ENCODE data around the gene KIF3B.

The KIF3B gene

DNA sequence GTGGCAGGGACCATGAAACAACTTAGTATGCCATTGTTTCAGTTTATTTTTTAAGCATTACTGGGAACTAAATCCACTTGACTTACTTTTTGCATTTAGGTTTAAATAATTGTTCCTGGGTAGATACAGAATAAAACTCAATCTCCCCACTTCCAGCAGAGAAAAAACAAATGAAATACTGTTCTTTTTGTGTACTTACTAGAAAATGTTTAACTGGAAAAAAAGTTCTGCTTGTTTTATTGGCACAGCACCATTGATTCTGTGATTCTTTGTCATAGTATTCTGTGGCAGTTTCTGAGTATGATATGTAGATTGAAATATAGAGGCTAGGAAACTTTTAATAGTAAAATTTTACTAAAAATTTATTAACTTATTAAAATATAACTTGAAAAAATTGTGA, 90.9 kb downstream of the KIF3B start:
- TF ChIP-seq TCF12 (IDR thresholded peaks at IDR 0.05; ENCODE audit: low read depth), result no peak
- TF ChIP-seq, protein P1, sequence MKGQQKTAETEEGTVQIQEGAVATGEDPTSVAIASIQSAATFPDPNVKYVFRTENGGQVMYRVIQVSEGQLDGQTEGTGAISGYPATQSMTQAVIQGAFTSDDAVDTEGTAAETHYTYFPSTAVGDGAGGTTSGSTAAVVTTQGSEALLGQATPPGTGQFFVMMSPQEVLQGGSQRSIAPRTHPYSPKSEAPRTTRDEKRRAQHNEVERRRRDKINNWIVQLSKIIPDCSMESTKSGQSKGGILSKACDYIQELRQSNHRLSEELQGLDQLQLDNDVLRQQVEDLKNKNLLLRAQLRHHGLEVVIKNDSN (IDR thresholded peaks at IDR 0.05), result no peak
- TF ChIP-seq CEBPB (IDR thresholded peaks at IDR 0.05), result no peak
- no peak for TF ChIP-seq YY1 (IDR thresholded peaks at IDR 0.05; ENCODE audit: low read depth)
- TF ChIP-seq MAX (IDR thresholded peaks at IDR 0.05), result no peak
- TF ChIP-seq FOXM1 (IDR thresholded peaks at IDR 0.05; ENCODE audit: borderline replicate concordance, low read depth), result no peak
- no peak for TF ChIP-seq CREB1 (IDR thresholded peaks at IDR 0.05; ENCODE audit: low read depth)
- TF ChIP-seq EP300 (IDR thresholded peaks at IDR 0.05; ENCODE audit: borderline replicate concordance), result no peak
- TF ChIP-seq ZBTB7A (IDR thresholded peaks at IDR 0.05; ENCODE audit: low read depth), result no peak
- TF ChIP-seq NFIC (IDR thresholded peaks at IDR 0.05), result no peak
- TF ChIP-seq TEAD4 (IDR thresholded peaks at IDR 0.05), result no peak
- no peak for TF ChIP-seq REST (IDR thresholded peaks at IDR 0.05; ENCODE audit: low read depth)
- TF ChIP-seq RAD21 (IDR thresholded peaks at IDR 0.05; ENCODE audit: low read depth), result no peak
- no peak for TF ChIP-seq EGR1 (IDR thresholded peaks at IDR 0.05)
- no peak for TF ChIP-seq TAF1 (IDR thresholded peaks at IDR 0.05; ENCODE audit: low read depth)

GRCh38 chr20:32368925-32369324, 91.5 kb downstream of the KIF3B start:
- TF ChIP-seq NFIC (IDR thresholded peaks at IDR 0.05), result no peak

GRCh38 chr20:32370897-32371296, 93.4 kb downstream of the KIF3B start:
- TF ChIP-seq EGR1 (IDR thresholded peaks at IDR 0.05) (no peak), YY1 (IDR thresholded peaks at IDR 0.05; ENCODE audit: low read depth) (no peak), TCF12 (IDR thresholded peaks at IDR 0.05; ENCODE audit: low read depth) (no peak), CREB1 (IDR thresholded peaks at IDR 0.05; ENCODE audit: low read depth) (no peak), FOXM1 (IDR thresholded peaks at IDR 0.05; ENCODE audit: borderline replicate concordance, low read depth) (no peak)

- TF ChIP-seq RAD21 (IDR thresholded peaks at IDR 0.05; ENCODE audit: low read depth), result no peak
- no peak for TF ChIP-seq NFIC (IDR thresholded peaks at IDR 0.05)
- TF ChIP-seq EP300 (IDR thresholded peaks at IDR 0.05; ENCODE audit: borderline replicate concordance), result no peak
- no peak for TF ChIP-seq CEBPB (IDR thresholded peaks at IDR 0.05)
- TF ChIP-seq TEAD4 (IDR thresholded peaks at IDR 0.05), result no peak
These were observed 101.0 kb downstream of the KIF3B start for GRCh38 chr20:32378461-32378860.

DNA sequence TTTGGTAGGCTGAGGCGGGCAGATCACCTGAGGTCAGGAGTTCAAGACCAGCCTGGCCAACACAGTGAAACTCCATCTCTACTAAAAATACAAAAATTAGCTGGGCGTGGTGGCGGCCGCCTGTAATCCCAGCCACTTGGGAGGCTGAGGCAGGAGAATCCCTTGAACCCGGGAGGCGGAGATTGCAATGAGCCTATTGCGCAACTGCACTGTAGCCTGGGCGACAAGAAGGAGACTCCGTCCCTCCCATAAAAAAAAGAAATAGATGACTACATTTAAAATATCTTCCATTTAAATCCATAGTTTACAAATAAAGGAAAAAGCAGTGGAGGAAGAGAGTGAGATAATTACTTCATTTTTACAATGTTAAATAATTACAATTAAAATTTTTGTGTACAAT, 102.6 kb downstream of the KIF3B start:
- TF ChIP-seq CEBPB (IDR thresholded peaks at IDR 0.05), result peak; percentile 91

DNA sequence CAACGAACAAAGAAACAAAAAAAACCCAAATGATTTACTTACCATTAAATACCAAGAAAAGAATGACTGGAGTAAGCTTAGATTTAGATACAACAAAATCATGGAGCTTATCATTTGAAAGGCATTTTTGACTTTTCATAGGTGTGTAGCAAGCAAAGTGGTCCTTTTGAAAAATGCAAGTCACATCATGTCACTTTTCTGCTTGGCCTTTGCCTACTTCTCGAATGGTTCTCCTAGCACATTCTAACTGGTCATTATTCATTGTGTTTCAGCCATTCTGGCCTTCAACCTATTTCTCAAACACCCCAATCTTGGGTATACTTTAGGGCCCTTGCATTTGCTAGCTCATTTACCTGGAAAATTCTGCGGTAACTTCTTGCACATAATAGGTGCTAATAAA, 103.3 kb downstream of the KIF3B start:
- TF ChIP-seq TCF12 (IDR thresholded peaks at IDR 0.05; ENCODE audit: low read depth), result no peak
- no peak for TF ChIP-seq EGR1 (IDR thresholded peaks at IDR 0.05)
- TF ChIP-seq YY1 (IDR thresholded peaks at IDR 0.05; ENCODE audit: low read depth), result no peak
- TF ChIP-seq, protein P1 (IDR thresholded peaks at IDR 0.05), result no peak
- no peak for TF ChIP-seq REST (IDR thresholded peaks at IDR 0.05; ENCODE audit: low read depth)
- TF ChIP-seq NFIC (IDR thresholded peaks at IDR 0.05), result no peak
- TF ChIP-seq RAD21 (IDR thresholded peaks at IDR 0.05; ENCODE audit: low read depth), result no peak
- TF ChIP-seq FOXM1 (IDR thresholded peaks at IDR 0.05; ENCODE audit: borderline replicate concordance, low read depth), result no peak
- TF ChIP-seq CEBPB (IDR thresholded peaks at IDR 0.05), result no peak

GRCh38 chr20:32382102-32382950, 104.9 kb downstream of the KIF3B start:
- no peak for TF ChIP-seq CEBPB (IDR thresholded peaks at IDR 0.05)
- no peak for TF ChIP-seq EGR1 (IDR thresholded peaks at IDR 0.05)
- TF ChIP-seq REST (IDR thresholded peaks at IDR 0.05; ENCODE audit: low read depth), result no peak
- no peak for TF ChIP-seq TCF12 (IDR thresholded peaks at IDR 0.05; ENCODE audit: low read depth)
